Effector memory CD8-positive, alpha-beta T cell (primary cell): Measurements from ENCODE around the gene LRRC36.
"Not testable (repeated sequence)": the region's sequence is repeated elsewhere in the genome, so short reads cannot be mapped to it uniquely, and the experiment has no call there.

ENCODE experiments used
- ATAC-seq: fragments of 150-1000 bp; cut with Tn5 transposase; replicated peaks from 2 replicates; pipeline ENCODE4 v1.10.0; 2021; ENCODE audit warnings: mild to moderate bottlenecking, moderate library complexity
- DNase-seq, 3 experiments: peaks; one replicate each; pipeline ENCODE4 v3.0.0; 2021
- H3K27ac Mint-ChIP-seq, 2 donors: one replicate each; pipeline ENCODE4 v1.8.0; 2022; ENCODE audit warnings: mild to moderate bottlenecking in 2 of 2, mixed read lengths in 2 of 2, moderate library complexity in 2 of 2
- H3K27me3 Mint-ChIP-seq, 2 donors: one replicate each; pipeline ENCODE4 v1.8.0; 2022; ENCODE audit warnings: mixed read lengths in 2 of 2
- H3K36me3 Mint-ChIP-seq: one replicate; pipeline ENCODE4 v1.8.0; 2022; ENCODE audit warnings: mild to moderate bottlenecking, moderate library complexity, mixed read lengths; ENCODE audit not compliant: insufficient read depth
- H3K4me1 Mint-ChIP-seq, 2 donors: one replicate each; pipeline ENCODE4 v1.8.0; 2022; ENCODE audit warnings: low read depth in 2 of 2, mixed read lengths in 2 of 2
- H3K4me3 Mint-ChIP-seq, 2 donors: one replicate each; pipeline ENCODE4 v1.8.0; 2022; ENCODE audit warnings: mild to moderate bottlenecking in 2 of 2, mixed read lengths in 2 of 2, moderate library complexity in 2 of 2
- H3K9me3 Mint-ChIP-seq, 2 donors: one replicate each; pipeline ENCODE4 v1.8.0; 2022; ENCODE audit warnings: mixed read lengths in 2 of 2

Gene LRRC36

GRCh38 chr16:67339453-67339852, 12.8 kb downstream of the LRRC36 start:
- no peaks in the 10 kb centered on the region for H3K27me3 Mint-ChIP-seq
- H3K36me3 Mint-ChIP-seq, result no peaks in the 10 kb centered on the region
- DNase-seq (no peak), ATAC-seq (no peak)
- no peak overlapping the region for H3K27ac Mint-ChIP-seq
- no peaks in the 10 kb centered on the region for H3K4me1 Mint-ChIP-seq
- peaks cover 0 to 1% of the 10 kb centered on the region in 2 donors for H3K9me3 Mint-ChIP-seq
- H3K4me3 Mint-ChIP-seq, result no peak overlapping the region

DNA sequence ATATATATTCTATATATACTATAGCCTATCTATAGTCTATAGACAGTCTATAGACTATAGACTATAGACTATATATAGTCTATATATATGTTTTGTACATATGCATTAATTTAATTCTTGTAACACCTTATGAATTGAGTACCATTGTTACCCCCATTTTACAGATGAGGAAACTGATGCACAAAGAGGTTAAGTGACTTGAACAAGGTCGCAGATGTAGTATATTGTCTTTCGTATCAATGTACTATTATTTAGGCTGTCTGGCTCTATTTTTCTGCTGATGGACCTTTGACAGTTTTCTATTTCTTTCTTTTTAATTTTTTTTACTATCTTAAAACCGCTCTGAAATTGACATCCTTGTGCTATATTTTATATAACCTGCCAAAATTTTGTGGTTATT, 14.6 kb downstream of the LRRC36 start:
- Mint-ChIP-seq H3K27me3 (no peaks in the 10 kb centered on the region), H3K4me1 (no peaks in the 10 kb centered on the region), H3K9me3 (no peaks in the 10 kb centered on the region), H3K4me3 (no peak overlapping the region), H3K36me3 (no peaks in the 10 kb centered on the region), H3K27ac (no peak overlapping the region)
- ATAC-seq, result no peak
- DNase-seq, result no peak

- Mint-ChIP-seq H3K27me3 (no peaks in the 10 kb centered on the region), H3K27ac (no peak overlapping the region), H3K4me3 (no peak overlapping the region), H3K36me3 (peaks cover 3% of the 10 kb centered on the region), H3K9me3 (no peaks in the 10 kb centered on the region), H3K4me1 (no peaks in the 10 kb centered on the region)
- ATAC-seq, result no peak
- no peak for DNase-seq
Measured at GRCh38 chr16:67342616-67343015, 16.0 kb downstream of the LRRC36 start.

DNA sequence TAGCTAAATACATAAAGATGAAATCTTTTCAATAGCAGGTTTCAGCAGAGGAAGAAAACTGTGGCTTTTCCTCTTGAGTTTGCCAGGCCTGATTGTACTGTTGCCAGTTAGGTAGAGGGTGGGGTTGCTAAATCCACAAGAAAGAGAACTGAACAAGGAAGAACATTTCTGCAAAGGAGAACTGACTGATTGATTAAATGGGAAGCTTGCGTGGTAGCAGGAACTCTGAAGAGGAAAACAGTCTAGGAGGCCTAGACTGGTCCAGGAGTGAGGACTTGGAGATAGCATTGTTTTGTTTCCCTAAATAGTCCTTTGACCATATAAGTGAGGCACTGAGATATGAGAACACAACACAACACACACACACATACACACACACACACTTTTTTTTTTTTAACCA, 18.8 kb downstream of the LRRC36 start:
- Mint-ChIP-seq H3K27ac (no peak overlapping the region), H3K4me3 (no peak overlapping the region), H3K9me3 (no peaks in the 10 kb centered on the region), H3K27me3 (no peaks in the 10 kb centered on the region), H3K36me3 (peaks cover 3% of the 10 kb centered on the region), H3K4me1 (no peaks in the 10 kb centered on the region)
- DNase-seq (no peak), ATAC-seq (no peak)

DNA sequence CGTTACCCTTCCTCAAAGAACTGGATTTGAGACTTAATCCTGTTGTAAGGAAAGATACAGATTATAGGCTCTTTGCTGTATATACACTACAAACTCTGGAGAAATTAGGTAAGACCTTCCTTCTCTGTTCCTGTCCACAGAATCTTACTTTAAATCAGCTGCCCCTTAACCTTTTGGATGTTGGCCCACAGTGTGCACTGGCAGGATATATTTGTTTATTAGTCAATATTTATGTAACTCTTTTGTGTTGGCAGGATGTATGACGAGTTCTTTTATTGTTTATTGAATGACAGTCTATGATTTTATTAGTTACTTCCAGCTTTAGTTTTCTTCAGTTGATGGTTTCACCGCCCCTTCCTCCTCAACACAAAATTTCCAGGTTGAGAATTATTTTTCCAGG, 19.7 kb downstream of the LRRC36 start:
- Mint-ChIP-seq H3K4me1 (no peaks in the 10 kb centered on the region), H3K9me3 (no peaks in the 10 kb centered on the region), H3K27me3 (no peaks in the 10 kb centered on the region), H3K36me3 (peaks cover 3% of the 10 kb centered on the region), H3K4me3 (no peak overlapping the region), H3K27ac (no peak overlapping the region)
- no peak for DNase-seq
- no peak for ATAC-seq

DNA sequence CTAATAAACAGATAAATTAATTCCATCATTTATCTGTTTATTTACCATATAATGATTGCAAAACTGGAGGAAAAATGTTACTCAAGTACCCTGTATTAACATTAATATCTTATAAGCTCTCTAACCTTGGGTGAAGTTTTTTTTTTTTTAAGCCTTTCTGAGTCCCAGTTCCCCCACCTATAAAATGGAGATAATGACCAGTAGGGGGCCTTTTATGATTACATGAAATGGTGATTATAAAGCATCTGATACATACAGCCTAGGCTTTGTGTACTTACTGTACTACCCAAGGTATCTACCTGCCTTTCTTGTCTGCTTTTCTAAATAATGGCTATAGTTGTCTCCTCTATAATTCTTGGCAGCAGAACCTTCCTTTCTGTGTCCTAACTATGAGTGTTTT, 22.6 kb downstream of the LRRC36 start:
- H3K27me3 Mint-ChIP-seq, result no peaks in the 10 kb centered on the region
- ATAC-seq, result peak; percentile 51
- DNase-seq, result no peak
- H3K9me3 Mint-ChIP-seq, result no peaks in the 10 kb centered on the region
- H3K36me3 Mint-ChIP-seq, result peaks cover 3% of the 10 kb centered on the region
- no peak overlapping the region for H3K27ac Mint-ChIP-seq
- H3K4me3 Mint-ChIP-seq, result no peak overlapping the region
- no peaks in the 10 kb centered on the region for H3K4me1 Mint-ChIP-seq

DNA sequence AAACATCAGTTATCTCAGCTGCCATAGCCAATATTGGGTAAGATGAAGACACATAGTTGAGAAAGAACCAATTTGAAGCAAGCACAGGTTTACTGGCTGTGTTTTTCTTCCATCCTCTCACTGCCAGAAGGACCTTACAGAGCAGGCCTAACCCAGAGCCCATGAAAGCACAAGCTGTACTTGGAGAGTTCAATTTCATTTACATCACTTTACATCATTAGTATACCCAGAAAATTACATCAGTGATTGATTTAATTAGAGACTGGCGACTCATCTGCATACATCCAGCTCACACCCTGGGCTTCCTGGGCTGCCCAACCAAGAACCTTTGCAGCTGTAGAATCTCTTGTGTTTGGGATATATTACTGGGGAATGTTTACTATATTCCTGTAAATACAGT, 23.7 kb downstream of the LRRC36 start:
- Mint-ChIP-seq H3K27me3 (peaks cover 0 to under 1% of the 10 kb centered on the region in 2 donors), H3K27ac (no peak overlapping the region), H3K9me3 (no peaks in the 10 kb centered on the region), H3K4me3 (no peak overlapping the region), H3K4me1 (no peaks in the 10 kb centered on the region), H3K36me3 (peaks cover 3% of the 10 kb centered on the region)
- ATAC-seq (no peak), DNase-seq (no peak)

- DNase-seq, H3K4me1 Mint-ChIP-seq, H3K27ac Mint-ChIP-seq, H3K9me3 Mint-ChIP-seq, H3K4me3 Mint-ChIP-seq, ATAC-seq, H3K36me3 Mint-ChIP-seq, H3K27me3 Mint-ChIP-seq: not testable (repeated sequence)
Measured at GRCh38 chr16:67352463-67352862, 25.8 kb downstream of the LRRC36 start.

- peaks cover 0 to 1% of the 10 kb centered on the region in 2 donors for H3K4me1 Mint-ChIP-seq
- no peaks in the 10 kb centered on the region for H3K36me3 Mint-ChIP-seq
- DNase-seq, result no peak
- no peak overlapping the region for H3K4me3 Mint-ChIP-seq
- no peaks in the 10 kb centered on the region for H3K9me3 Mint-ChIP-seq
- H3K27me3 Mint-ChIP-seq, result peaks cover 6 to 11% of the 10 kb centered on the region in 2 donors
- no peak overlapping the region for H3K27ac Mint-ChIP-seq
- no peak for ATAC-seq
Measured at GRCh38 chr16:67356396-67356795, 29.8 kb downstream of the LRRC36 start.

GRCh38 chr16:67357561-67357960, 30.9 kb downstream of the LRRC36 start:
- ATAC-seq (no peak), DNase-seq (no peak)
- Mint-ChIP-seq H3K9me3 (no peaks in the 10 kb centered on the region), H3K4me1 (peaks cover 0 to 1% of the 10 kb centered on the region in 2 donors), H3K4me3 (no peak overlapping the region), H3K36me3 (no peaks in the 10 kb centered on the region), H3K27me3 (peaks cover 6 to 11% of the 10 kb centered on the region in 2 donors), H3K27ac (no peak overlapping the region)

GRCh38 chr16:67359540-67360269, 33.1 kb downstream of the LRRC36 start:
- ATAC-seq, H3K4me1 Mint-ChIP-seq, H3K4me3 Mint-ChIP-seq, H3K36me3 Mint-ChIP-seq, DNase-seq, H3K27ac Mint-ChIP-seq, H3K9me3 Mint-ChIP-seq: not testable (repeated sequence)
- H3K27me3 Mint-ChIP-seq, result peaks cover 6 to 11% of the 10 kb centered on the region in 2 donors

GRCh38 chr16:67361038-67361437, 34.4 kb downstream of the LRRC36 start:
- ATAC-seq (no peak), DNase-seq (no peak)
- Mint-ChIP-seq H3K27me3 (peaks cover 0 to 11% of the 10 kb centered on the region in 2 donors), H3K27ac (no peak overlapping the region), H3K9me3 (no peaks in the 10 kb centered on the region), H3K4me3 (no peak overlapping the region), H3K4me1 (peaks cover 3 to 5% of the 10 kb centered on the region in 2 donors), H3K36me3 (no peaks in the 10 kb centered on the region)

DNA sequence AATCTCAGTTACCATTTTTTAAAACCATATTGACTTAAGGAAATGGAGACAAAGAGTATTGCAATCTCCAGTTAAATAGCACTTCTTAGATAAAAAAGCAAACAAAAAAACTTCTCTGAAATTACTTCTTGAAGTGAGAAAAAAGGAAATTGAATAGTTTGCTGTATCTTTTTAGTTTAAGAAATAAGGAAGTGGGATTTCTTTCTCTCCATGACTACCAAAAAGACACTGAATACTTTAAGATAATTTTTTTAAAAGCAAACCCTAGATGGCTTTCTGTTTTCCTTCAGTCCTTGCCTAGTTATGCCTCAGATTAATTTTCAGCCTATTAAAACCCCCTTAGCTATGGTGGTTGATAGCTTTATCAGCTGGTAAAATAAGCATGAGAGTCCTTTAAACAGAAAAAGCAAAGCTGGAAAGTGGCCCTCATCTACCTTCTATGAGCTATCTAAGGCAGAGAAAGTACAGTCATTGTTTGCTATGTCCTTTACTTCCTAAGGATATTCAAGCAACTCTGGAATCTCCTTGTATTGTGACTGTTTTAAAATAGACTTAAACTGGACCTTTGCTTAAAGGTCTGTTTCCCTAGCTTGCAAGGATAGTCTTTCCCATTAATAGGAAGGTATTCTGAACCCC, 38.1 kb downstream of the LRRC36 start:
- H3K36me3 Mint-ChIP-seq, result no peaks in the 10 kb centered on the region
- no peak overlapping the region for H3K27ac Mint-ChIP-seq
- peaks cover 2 to 5% of the 10 kb centered on the region in 2 donors for H3K4me1 Mint-ChIP-seq
- H3K9me3 Mint-ChIP-seq, result no peaks in the 10 kb centered on the region
- ATAC-seq (no peak), DNase-seq (no peak)
- peaks cover 0 to 5% of the 10 kb centered on the region in 2 donors for H3K27me3 Mint-ChIP-seq
- no peak overlapping the region for H3K4me3 Mint-ChIP-seq

- Mint-ChIP-seq H3K4me1 (no peaks in the 10 kb centered on the region), H3K9me3 (no peaks in the 10 kb centered on the region), H3K27ac (no peak overlapping the region), H3K36me3 (peaks cover 3% of the 10 kb centered on the region), H3K27me3 (peaks cover 0 to 8% of the 10 kb centered on the region in 2 donors), H3K4me3 (no peak overlapping the region)
- ATAC-seq (no peak), DNase-seq (no peak)
Measured at GRCh38 chr16:67370661-67371060, 44.0 kb downstream of the LRRC36 start.
